Immature natural killer cell (primary cell): ENCODE results near the gene AK5. TPM values are rescaled to one million over a fixed set of nuclear protein-coding genes. Genes with fewer than 3 reads are reported as not detected.

Experiments used
- DNase-seq, 3 donors: peaks; one replicate each; pipeline ENCODE4 v3.0.0; 2022; ENCODE audit warnings: mixed read lengths in 1 of 3
- H3K27ac Mint-ChIP-seq, 6 donors: one replicate each; pipeline ENCODE4 v1.8.0; 2020; ENCODE audit warnings: mixed read lengths in 6 of 6, mild to moderate bottlenecking in 5 of 6, inconsistent platforms in 4 of 6, moderate library complexity in 3 of 6
- H3K27me3 Mint-ChIP-seq, 3 donors: one replicate each; pipeline ENCODE4 v1.8.0; 2020 to 2021; ENCODE audit warnings: low read depth in 3 of 3, mild to moderate bottlenecking in 3 of 3, mixed read lengths in 3 of 3, moderate library complexity in 3 of 3, inconsistent platforms in 1 of 3
- H3K36me3 Mint-ChIP-seq, 3 donors: one replicate each; pipeline ENCODE4 v1.8.0; 2020; ENCODE audit warnings: mixed read lengths in 3 of 3, inconsistent platforms in 2 of 3, mild to moderate bottlenecking in 2 of 3
- H3K4me1 Mint-ChIP-seq, 2 donors: one replicate each; pipeline ENCODE4 v1.8.0; 2020; ENCODE audit warnings: inconsistent platforms in 2 of 2, mild to moderate bottlenecking in 2 of 2, mixed read lengths in 2 of 2, moderate library complexity in 1 of 2
- H3K4me3 Mint-ChIP-seq, 5 donors: one replicate each; pipeline ENCODE4 v1.8.0; 2020; ENCODE audit warnings: mild to moderate bottlenecking in 5 of 5, mixed read lengths in 5 of 5, inconsistent platforms in 3 of 5, moderate library complexity in 3 of 5
- H3K9me3 Mint-ChIP-seq, 6 donors: one replicate each; pipeline ENCODE4 v1.8.0; 2020; ENCODE audit warnings: mild to moderate bottlenecking in 6 of 6, mixed read lengths in 6 of 6, inconsistent platforms in 4 of 6, moderate library complexity in 3 of 6
- polyA plus RNA-seq, 3 donors: library from polyadenylated mRNA; unstranded; fragments of 300-500 nt; fragmentation: Illumina TruSeq; gene quantifications; one replicate each; pipeline ENCODE4 v1.2.3, GENCODE V29; 2021

AK5 gene
- polyA plus RNA-seq, 3 donors from 2014 or later: 6.3 to 18.8 (median 13.6) TPM

DNA sequence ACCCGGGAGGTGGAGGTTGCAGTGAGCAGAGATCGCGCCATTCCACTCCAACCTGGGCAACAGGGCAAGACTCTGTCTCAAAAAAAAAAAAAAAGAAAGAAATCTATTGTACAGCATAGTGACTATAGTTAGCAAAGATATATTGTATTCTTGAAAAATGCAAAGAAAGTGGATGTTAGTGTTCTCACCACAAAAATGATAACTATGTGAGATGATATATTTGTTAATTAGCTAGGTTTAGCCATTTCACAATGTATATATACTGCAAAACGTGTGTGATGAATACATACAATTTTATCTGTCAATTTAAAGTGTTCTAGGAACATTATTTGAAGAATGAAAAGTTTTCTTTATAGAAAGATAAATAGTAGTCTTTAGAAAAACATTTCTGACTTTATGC is 179.9 kb downstream of the AK5 start:
- no peaks in the 10 kb centered on the region for H3K9me3 Mint-ChIP-seq
- H3K36me3 Mint-ChIP-seq: peaks cover 0 to 12% (median 7%) of the 10 kb centered on the region in 3 donors
- no peak overlapping the region for H3K4me3 Mint-ChIP-seq
- H3K27ac Mint-ChIP-seq: no peak overlapping the region
- H3K27me3 Mint-ChIP-seq: peaks cover 0 to 2% (median 0%) of the 10 kb centered on the region in 3 donors
- DNase-seq: no peak
- peaks cover 25 to 27% of the 10 kb centered on the region in 2 donors for H3K4me1 Mint-ChIP-seq

DNA sequence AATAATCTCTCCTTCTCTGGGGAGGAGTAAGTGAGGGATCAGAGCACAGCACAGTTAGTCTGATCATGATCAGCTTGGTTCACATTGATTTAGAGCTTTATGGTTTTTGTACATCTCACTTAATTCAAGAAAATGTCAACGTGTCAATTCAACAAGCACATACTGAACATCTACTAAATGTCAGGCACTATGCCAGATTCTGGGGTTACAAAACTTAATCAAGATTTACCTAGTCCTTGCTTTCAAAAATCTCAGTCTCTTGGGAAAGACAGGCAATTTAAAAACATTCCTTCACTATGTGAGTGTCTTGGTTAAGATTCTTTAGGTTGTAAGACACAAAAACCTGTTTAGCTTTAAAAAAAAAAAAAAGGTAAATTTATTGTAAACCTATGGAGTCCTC is 181.4 kb downstream of the AK5 start:
- Mint-ChIP-seq H3K4me3 (no peak overlapping the region), H3K4me1 (peaks cover 25 to 27% of the 10 kb centered on the region in 2 donors), H3K36me3 (peaks cover 0 to 2% (median 0%) of the 10 kb centered on the region in 3 donors), H3K27me3 (peaks cover 0 to 2% (median 0%) of the 10 kb centered on the region in 3 donors), H3K9me3 (no peaks in the 10 kb centered on the region), H3K27ac (no peak overlapping the region)
- no peak for DNase-seq

- Mint-ChIP-seq H3K36me3 (no peaks in the 10 kb centered on the region), H3K4me3 (no peak overlapping the region), H3K4me1 (peaks cover 17% of the 10 kb centered on the region in 2 donors), H3K27me3 (peaks cover 0 to 2% (median 0%) of the 10 kb centered on the region in 3 donors), H3K9me3 (no peaks in the 10 kb centered on the region), H3K27ac (no peak overlapping the region)
- DNase-seq: no peak
Observed at GRCh38 chr1:77465139-77465538, 183.3 kb downstream of the AK5 start.

DNA sequence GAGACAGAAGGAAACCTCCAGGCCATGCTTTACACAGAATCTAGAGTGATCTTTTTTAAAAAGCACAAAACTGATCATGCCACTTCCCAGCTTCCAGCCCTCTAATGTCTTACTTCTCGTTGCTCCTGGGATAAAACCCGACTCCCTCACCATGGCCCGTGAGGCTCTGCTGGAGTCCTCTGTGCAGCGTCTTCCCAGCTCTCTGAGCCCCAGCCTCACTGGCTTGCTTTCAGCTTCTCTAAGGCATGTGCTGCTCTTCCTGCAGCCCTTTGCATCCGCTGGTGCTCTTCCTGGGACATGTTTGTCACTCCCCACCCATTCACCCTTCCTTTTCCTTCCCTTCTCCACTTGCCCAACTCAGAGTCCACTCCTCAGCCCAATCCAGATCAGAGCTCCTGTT is 184.1 kb downstream of the AK5 start:
- Mint-ChIP-seq H3K9me3 (no peaks in the 10 kb centered on the region), H3K4me1 (peaks cover 12 to 13% of the 10 kb centered on the region in 2 donors), H3K27me3 (peaks cover 0 to 2% (median 0%) of the 10 kb centered on the region in 3 donors), H3K4me3 (no peak overlapping the region), H3K36me3 (no peaks in the 10 kb centered on the region), H3K27ac (no peak overlapping the region)
- DNase-seq: no peak

- Mint-ChIP-seq H3K9me3 (no peaks in the 10 kb centered on the region), H3K27ac (no peak overlapping the region), H3K4me1 (peaks cover 17 to 21% of the 10 kb centered on the region in 2 donors), H3K4me3 (no peak overlapping the region), H3K27me3 (peaks cover 0 to 2% (median 0%) of the 10 kb centered on the region in 3 donors), H3K36me3 (no peaks in the 10 kb centered on the region)
- no peak for DNase-seq
Observed at GRCh38 chr1:77467021-77467595, 185.3 kb downstream of the AK5 start.

- H3K4me3 Mint-ChIP-seq: no peak overlapping the region
- H3K4me1 Mint-ChIP-seq: peaks cover 21 to 24% of the 10 kb centered on the region in 2 donors
- DNase-seq: no peak
- no peak overlapping the region for H3K27ac Mint-ChIP-seq
- H3K36me3 Mint-ChIP-seq: peaks cover 0 to 1% (median under 1%) of the 10 kb centered on the region in 3 donors
- H3K9me3 Mint-ChIP-seq: no peaks in the 10 kb centered on the region
- peaks cover 0 to 2% (median under 1%) of the 10 kb centered on the region in 3 donors for H3K27me3 Mint-ChIP-seq
Observed at GRCh38 chr1:77467741-77468140, 185.9 kb downstream of the AK5 start.

DNA sequence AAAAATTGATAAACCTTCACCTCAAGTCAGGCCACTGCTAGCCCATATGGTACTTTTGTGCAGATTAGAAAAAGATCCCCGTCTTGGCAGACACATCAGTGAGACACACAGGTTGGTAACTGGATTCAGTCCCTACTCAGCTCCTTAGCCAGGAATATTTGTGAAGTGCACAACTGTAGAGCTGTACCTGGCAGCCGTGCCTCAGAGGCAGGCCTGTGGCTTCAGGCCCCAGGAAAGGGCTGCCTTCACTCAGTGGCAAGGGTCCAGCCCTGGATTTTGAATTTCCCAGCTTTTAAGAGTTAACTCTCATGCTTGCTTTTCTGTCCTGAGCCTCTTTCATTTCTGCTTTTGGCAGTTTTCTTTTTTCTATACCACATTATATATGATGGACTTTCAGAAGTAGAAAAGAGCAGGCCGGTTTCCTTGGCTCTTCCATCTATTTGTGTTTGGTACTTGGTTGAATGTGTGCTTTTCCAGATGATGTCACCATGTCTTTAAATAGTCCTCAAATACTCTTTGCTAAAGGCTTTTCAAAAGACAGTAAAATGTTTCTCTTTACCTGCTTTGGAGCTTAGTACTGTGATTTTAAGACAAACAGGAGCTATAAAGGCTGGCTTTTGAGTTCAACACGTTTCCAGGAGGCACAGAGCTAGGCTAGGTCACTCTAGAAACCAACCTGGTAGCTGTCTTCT is 186.6 kb downstream of the AK5 start:
- Mint-ChIP-seq H3K9me3 (peaks cover 0 to 1% (median 0%) of the 10 kb centered on the region in 6 donors), H3K4me1 (peaks cover 24% of the 10 kb centered on the region in 2 donors), H3K36me3 (peaks cover 0 to 3% (median 3%) of the 10 kb centered on the region in 3 donors), H3K27ac (peak overlapping the region in 2 of 6 donors; percentile 0 to 7), H3K4me3 (no peak overlapping the region), H3K27me3 (peaks cover 0 to 2% (median 2%) of the 10 kb centered on the region in 3 donors)
- DNase-seq: no peak

DNA sequence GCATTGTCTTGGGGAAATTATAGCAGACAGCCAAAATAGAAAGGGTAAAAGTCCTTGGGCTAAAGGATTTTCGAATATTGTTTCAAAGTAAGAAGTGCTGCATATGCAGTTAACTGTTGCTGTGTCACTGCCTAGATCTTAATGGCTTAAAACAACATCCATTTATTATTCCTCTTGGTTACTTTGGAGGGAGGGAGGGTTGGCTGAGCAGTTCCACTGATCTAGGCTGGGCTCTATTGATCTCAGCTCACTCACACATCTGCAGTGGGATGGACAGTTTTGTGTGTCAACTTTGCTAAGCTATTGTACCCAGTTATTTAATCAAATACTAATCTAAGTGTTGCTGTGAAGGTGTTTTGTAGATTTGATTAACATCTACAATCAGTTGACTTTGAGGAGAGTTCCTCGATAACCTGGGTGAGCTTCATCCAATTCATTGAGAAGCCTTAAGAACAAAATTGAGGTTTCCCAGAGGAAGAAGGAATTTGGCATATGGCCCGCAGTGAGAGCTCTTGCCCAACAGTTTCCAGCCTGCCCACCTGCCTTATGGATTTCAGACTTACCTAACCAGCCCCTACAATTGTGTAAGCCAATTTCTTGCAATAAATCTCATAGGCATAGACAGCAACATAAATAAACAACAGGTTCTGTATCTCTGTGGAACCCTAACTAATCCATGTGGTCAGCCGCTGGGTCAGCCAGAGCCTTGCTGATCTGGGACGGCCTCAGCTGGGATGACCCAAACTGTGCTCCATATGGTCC is 187.3 kb downstream of the AK5 start:
- H3K27me3 Mint-ChIP-seq: peaks cover 0 to 2% (median 2%) of the 10 kb centered on the region in 3 donors
- DNase-seq: no peak
- H3K36me3 Mint-ChIP-seq: peaks cover 3 to 4% (median 3%) of the 10 kb centered on the region in 3 donors
- peaks cover 0 to 2% (median 0%) of the 10 kb centered on the region in 6 donors for H3K9me3 Mint-ChIP-seq
- H3K4me3 Mint-ChIP-seq: no peak overlapping the region
- H3K27ac Mint-ChIP-seq: peak overlapping the region in 3 of 6 donors; percentile 0 to 7 (median 6)
- peaks cover 18 to 21% of the 10 kb centered on the region in 2 donors for H3K4me1 Mint-ChIP-seq

- Mint-ChIP-seq H3K4me3 (no peak overlapping the region), H3K27ac (no peak overlapping the region), H3K4me1 (peaks cover 12 to 14% of the 10 kb centered on the region in 2 donors), H3K9me3 (peaks cover 0 to 2% (median 0%) of the 10 kb centered on the region in 6 donors), H3K36me3 (peaks cover 3 to 6% (median 4%) of the 10 kb centered on the region in 3 donors), H3K27me3 (peaks cover 0 to 2% (median 2%) of the 10 kb centered on the region in 3 donors)
- no peak for DNase-seq
Observed at GRCh38 chr1:77471691-77472090, 189.9 kb downstream of the AK5 start.

DNA sequence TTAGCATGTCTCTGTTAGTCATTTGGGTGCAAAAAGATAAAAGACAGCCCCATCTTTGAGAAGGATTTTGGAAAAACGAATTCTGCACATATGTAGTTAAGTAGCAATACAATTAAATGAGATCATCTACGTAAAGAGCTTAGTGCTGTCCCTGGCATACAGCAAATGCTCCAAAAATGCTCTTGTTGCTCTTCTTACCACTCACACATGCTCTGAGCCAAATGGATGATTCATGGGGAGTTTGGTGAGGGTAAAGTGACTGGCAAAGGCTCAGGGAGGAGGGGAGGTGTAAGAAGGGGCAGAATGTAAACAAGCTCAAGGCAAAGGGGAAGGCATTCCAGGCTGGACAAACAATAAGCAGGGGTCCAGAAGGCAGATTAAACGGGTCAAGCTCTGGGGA is 191.9 kb downstream of the AK5 start:
- Mint-ChIP-seq H3K27me3 (peaks cover 0 to 2% (median 2%) of the 10 kb centered on the region in 3 donors), H3K4me1 (peaks cover 12 to 22% of the 10 kb centered on the region in 2 donors), H3K36me3 (peaks cover 7 to 18% (median 7%) of the 10 kb centered on the region in 3 donors), H3K27ac (no peak overlapping the region), H3K9me3 (peaks cover 0 to 2% (median 0%) of the 10 kb centered on the region in 6 donors), H3K4me3 (no peak overlapping the region)
- no peak for DNase-seq

GRCh38 chr1:77475641-77476040 is 193.8 kb downstream of the AK5 start:
- peaks cover 0 to 2% (median 0%) of the 10 kb centered on the region in 6 donors for H3K9me3 Mint-ChIP-seq

DNA sequence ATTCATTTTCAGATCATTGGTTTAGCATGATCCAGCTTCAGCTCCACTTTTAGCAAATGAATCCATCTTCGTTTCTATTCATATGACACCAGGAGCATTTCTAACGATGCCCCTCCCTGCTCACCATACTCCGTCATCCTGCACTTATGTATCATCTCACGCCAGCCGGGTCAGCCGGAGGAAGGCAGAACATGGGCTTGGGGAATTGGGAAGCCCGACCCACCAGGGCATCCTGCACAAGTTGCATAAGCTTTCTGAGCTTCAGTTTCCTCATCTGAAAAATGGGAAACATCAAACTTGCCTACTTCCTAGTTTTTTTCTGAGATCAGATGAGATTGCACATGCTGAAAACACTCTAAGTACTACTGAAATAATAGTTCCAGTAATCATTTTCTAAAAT is 194.7 kb downstream of the AK5 start:
- Mint-ChIP-seq H3K4me1 (peaks cover 23 to 38% of the 10 kb centered on the region in 2 donors), H3K27ac (no peak overlapping the region)
- no peak for DNase-seq

More at GRCh38 chr1:77475641-77476040, 193.8 kb downstream of the AK5 start:
- peaks cover 7 to 24% (median 11%) of the 10 kb centered on the region in 3 donors for H3K36me3 Mint-ChIP-seq
- H3K4me3 Mint-ChIP-seq: no peak overlapping the region
- no peak for DNase-seq
- peaks cover 17 to 32% of the 10 kb centered on the region in 2 donors for H3K4me1 Mint-ChIP-seq
- H3K27ac Mint-ChIP-seq: peak overlapping the region in 1 of 6 donors; percentile 39
- peaks cover 0 to 2% (median 2%) of the 10 kb centered on the region in 3 donors for H3K27me3 Mint-ChIP-seq

GRCh38 chr1:77484334-77484733 is 202.5 kb downstream of the AK5 start:
- Mint-ChIP-seq H3K27ac (no peak overlapping the region), H3K4me3 (no peak overlapping the region), H3K36me3 (peaks cover 3 to 7% (median 4%) of the 10 kb centered on the region in 3 donors), H3K27me3 (peaks cover 4 to 7% (median 5%) of the 10 kb centered on the region in 3 donors), H3K9me3 (no peaks in the 10 kb centered on the region), H3K4me1 (peaks cover 52 to 54% of the 10 kb centered on the region in 2 donors)
- DNase-seq: no peak

More for the DNA sequence above, 194.7 kb downstream of the AK5 start:
- no peak overlapping the region for H3K4me3 Mint-ChIP-seq
- peaks cover 7 to 24% (median 11%) of the 10 kb centered on the region in 3 donors for H3K36me3 Mint-ChIP-seq
- H3K27me3 Mint-ChIP-seq: peaks cover 0 to 2% (median 2%) of the 10 kb centered on the region in 3 donors
- H3K9me3 Mint-ChIP-seq: peaks cover 0 to 2% (median 0%) of the 10 kb centered on the region in 6 donors
